ENCODE data around the gene SDR9C7.

Gene SDR9C7

GRCh38 chr12:56897844-56898361, 36.3 kb downstream of the SDR9C7 start:
- no peak for TF ChIP-seq FOXP2 (optimal IDR thresholded peaks at IDR 0.05; ENCODE audit: borderline replicate concordance, extremely low read depth, extremely low read length, insufficient read depth)
- no peak for TF ChIP-seq REST (IDR thresholded peaks at IDR 0.05; ENCODE audit: insufficient read depth in 1 of 2, low read depth in 2 of 2, low read length in 2 of 2)
- TF ChIP-seq POLR2AphosphoS5 (IDR thresholded peaks at IDR 0.05; ENCODE audit: low read depth, low read length) = no peak
- no peak for TF ChIP-seq SIN3A (IDR thresholded peaks at IDR 0.05; ENCODE audit: borderline replicate concordance, insufficient read depth, low read length)
- TF ChIP-seq TAF1 (IDR thresholded peaks at IDR 0.05; ENCODE audit: borderline replicate concordance, insufficient read depth, low read length) = no peak

- TF ChIP-seq SIN3A (IDR thresholded peaks at IDR 0.05; ENCODE audit: borderline replicate concordance, insufficient read depth, low read length) (no peak), POLR2AphosphoS5 (IDR thresholded peaks at IDR 0.05; ENCODE audit: low read depth, low read length) (no peak), FOXP2 (optimal IDR thresholded peaks at IDR 0.05; ENCODE audit: borderline replicate concordance, extremely low read depth, extremely low read length, insufficient read depth) (no peak), REST (IDR thresholded peaks at IDR 0.05; ENCODE audit: insufficient read depth in 1 of 2, low read depth in 2 of 2, low read length in 2 of 2) (no peak), TAF1 (IDR thresholded peaks at IDR 0.05; ENCODE audit: borderline replicate concordance, insufficient read depth, low read length) (no peak)
Measured at GRCh38 chr12:56896082-56896481, 38.1 kb downstream of the SDR9C7 start.

GRCh38 chr12:56894698-56895368, 39.4 kb downstream of the SDR9C7 start:
- no peak for TF ChIP-seq TAF1 (IDR thresholded peaks at IDR 0.05; ENCODE audit: borderline replicate concordance, insufficient read depth, low read length)
- no peak for TF ChIP-seq POLR2AphosphoS5 (IDR thresholded peaks at IDR 0.05; ENCODE audit: low read depth, low read length)
- TF ChIP-seq REST (IDR thresholded peaks at IDR 0.05; ENCODE audit: insufficient read depth in 1 of 2, low read depth in 2 of 2, low read length in 2 of 2) = no peak
- no peak for TF ChIP-seq FOXP2 (optimal IDR thresholded peaks at IDR 0.05; ENCODE audit: borderline replicate concordance, extremely low read depth, extremely low read length, insufficient read depth)
- TF ChIP-seq SIN3A (IDR thresholded peaks at IDR 0.05; ENCODE audit: borderline replicate concordance, insufficient read depth, low read length) = no peak

GRCh38 chr12:56886319-56886718, 47.9 kb downstream of the SDR9C7 start:
- TF ChIP-seq POLR2AphosphoS5 (IDR thresholded peaks at IDR 0.05; ENCODE audit: low read depth, low read length) (no peak), REST (IDR thresholded peaks at IDR 0.05; ENCODE audit: insufficient read depth in 1 of 2, low read depth in 2 of 2, low read length in 2 of 2) (no peak), TAF1 (IDR thresholded peaks at IDR 0.05; ENCODE audit: borderline replicate concordance, insufficient read depth, low read length) (no peak), FOXP2 (optimal IDR thresholded peaks at IDR 0.05; ENCODE audit: borderline replicate concordance, extremely low read depth, extremely low read length, insufficient read depth) (no peak), SIN3A (IDR thresholded peaks at IDR 0.05; ENCODE audit: borderline replicate concordance, insufficient read depth, low read length) (no peak)
